ENCODE measurements around the gene CLDN7.

The CLDN7 gene, protein sequence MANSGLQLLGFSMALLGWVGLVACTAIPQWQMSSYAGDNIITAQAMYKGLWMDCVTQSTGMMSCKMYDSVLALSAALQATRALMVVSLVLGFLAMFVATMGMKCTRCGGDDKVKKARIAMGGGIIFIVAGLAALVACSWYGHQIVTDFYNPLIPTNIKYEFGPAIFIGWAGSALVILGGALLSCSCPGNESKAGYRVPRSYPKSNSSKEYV

DNA sequence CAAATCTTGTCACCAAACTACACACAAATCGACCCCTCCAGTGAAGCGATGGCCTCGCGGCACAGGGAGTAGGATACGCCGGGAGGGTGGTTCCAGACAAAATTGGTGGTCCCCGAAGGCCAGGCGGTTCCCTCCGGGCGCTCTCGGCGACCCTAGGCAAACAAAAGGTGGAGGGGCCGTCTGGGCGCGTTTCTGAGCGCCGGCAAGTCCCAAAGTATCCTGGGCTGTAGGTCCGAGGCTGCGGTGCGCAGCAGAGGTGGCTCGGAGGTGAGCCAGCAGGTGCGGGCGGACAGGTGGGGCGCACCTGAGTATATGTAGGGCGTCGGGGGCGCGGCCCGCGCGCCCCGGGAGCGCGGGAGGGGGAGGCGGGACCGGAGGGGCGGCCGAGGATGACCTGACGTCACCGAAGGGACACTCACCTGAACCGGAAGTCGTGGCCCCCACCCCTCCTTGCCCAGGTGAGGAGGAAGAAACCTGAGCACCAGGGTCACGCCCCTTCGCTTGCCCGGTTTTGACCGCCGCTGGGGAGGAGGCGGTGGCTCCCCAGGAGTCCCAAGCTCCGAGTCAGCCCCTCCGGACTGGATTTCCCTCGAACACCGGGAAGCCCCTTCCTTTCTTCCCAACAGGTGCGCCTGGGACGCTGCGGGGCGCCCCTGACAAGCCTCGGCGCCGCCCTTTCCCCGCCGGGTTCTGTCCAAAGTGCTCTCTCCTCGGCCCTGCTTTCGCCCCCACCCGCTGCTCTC lies at the start of gene CLDN7:
Gene CLDN7, minus strand, starts transcription at position 287 of the 743 bp plus-strand sequence. CDS start 435 bp downstream, outside the sequence.
- DNase-seq = no peak

- no peak for DNase-seq
Measured at GRCh38 chr17:7311110-7311705, 48.9 kb upstream of the CLDN7 start.

- DNase-seq = no peak
Measured at GRCh38 chr17:7309628-7310027, 47.4 kb upstream of the CLDN7 start.

- peak; percentile 36 for DNase-seq
Measured at GRCh38 chr17:7308625-7309433, 46.6 kb upstream of the CLDN7 start.

GRCh38 chr17:7307686-7308624 lies 45.7 kb upstream of the CLDN7 start:
- no peak for DNase-seq

- peak; percentile 98 for DNase-seq
Measured at GRCh38 chr17:7306911-7307685, 44.8 kb upstream of the CLDN7 start, which contains the start of gene EIF5A. Gene EIF5A, plus strand, starts transcription at chr17:7307628. Its CDS starts 2,008 bp downstream, at chr17:7309636.

- DNase-seq = no peak
Measured at GRCh38 chr17:7304179-7304578, 41.9 kb upstream of the CLDN7 start.

- DNase-seq = peak; percentile 58
Measured at GRCh38 chr17:7296189-7296861, 34.0 kb upstream of the CLDN7 start.

- no peak for DNase-seq
Measured at GRCh38 chr17:7295230-7296180, 33.2 kb upstream of the CLDN7 start.

GRCh38 chr17:7294614-7295153 lies 32.4 kb upstream of the CLDN7 start, which contains the start of gene YBX2:
Gene YBX2, minus strand, starts transcription at chr17:7294639. Its CDS starts 139 bp downstream, at chr17:7294500.
- no peak for DNase-seq

DNA sequence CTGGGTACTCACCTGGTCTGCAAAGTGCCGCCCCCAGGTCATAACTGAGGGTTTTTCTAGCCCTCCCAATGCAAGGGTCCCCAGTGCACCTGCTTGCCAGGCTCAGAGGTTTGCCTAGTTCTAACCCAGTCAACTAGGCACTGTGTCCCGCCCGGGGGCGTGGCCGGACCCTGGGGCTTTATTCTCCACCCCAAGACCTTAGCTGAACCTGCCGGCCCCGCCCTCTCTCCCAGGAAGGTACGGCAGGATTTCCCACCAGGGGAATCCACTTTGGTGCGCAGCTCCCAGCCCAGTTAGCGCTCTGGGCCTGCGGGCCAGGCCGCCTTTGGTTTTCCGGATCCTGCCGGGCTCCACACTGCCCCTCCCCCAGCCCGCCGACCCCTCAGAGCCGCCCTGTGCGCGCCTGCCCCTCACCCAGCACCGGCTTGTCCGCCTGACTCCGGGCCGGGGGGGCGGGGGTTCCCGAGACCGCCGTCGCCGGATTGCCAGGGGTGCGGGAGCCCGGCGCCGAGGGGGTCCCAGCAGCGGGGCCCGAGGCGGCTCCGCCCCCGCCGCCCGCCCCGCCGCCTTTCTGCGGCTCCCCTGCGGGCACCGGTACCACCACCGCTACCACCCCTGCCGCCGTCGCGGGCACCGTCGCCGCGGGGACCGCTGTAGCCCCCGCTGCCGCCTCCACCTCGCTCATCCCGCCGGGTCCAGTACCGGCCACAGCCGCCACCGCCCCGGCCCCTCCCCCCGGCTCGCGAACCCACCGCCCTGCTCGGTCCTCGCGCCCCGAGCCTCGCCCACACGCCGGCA lies 31.7 kb upstream of the CLDN7 start:
- no peak for DNase-seq

- DNase-seq = no peak
Measured at GRCh38 chr17:7293159-7293558, 30.9 kb upstream of the CLDN7 start.

DNA sequence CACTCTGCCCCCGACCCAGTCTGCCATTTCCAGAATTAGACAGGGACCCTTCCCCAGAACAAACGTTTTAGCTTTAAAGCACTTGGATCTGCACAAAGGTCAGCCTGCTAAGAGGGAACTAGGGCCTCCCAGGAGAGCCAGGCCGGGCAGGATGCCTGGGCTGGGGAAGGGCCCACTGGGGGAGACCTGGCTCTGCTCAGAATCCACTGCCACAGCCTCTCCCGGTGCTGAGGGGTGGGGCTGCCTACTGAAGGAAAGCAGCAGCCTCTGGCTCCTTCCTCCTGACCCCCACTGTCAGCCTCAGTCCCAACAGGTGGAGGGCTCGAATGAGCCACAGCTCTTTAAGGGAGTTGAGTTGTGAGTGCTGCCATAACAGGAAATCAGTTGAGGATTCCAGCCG lies 30.5 kb upstream of the CLDN7 start:
- no peak for DNase-seq

GRCh38 chr17:7292194-7292593 lies 29.9 kb upstream of the CLDN7 start:
- no peak for DNase-seq

- no peak for DNase-seq
Measured at GRCh38 chr17:7290685-7291084, 28.4 kb upstream of the CLDN7 start.

GRCh38 chr17:7290166-7290565 lies 27.9 kb upstream of the CLDN7 start:
- no peak for DNase-seq

DNA sequence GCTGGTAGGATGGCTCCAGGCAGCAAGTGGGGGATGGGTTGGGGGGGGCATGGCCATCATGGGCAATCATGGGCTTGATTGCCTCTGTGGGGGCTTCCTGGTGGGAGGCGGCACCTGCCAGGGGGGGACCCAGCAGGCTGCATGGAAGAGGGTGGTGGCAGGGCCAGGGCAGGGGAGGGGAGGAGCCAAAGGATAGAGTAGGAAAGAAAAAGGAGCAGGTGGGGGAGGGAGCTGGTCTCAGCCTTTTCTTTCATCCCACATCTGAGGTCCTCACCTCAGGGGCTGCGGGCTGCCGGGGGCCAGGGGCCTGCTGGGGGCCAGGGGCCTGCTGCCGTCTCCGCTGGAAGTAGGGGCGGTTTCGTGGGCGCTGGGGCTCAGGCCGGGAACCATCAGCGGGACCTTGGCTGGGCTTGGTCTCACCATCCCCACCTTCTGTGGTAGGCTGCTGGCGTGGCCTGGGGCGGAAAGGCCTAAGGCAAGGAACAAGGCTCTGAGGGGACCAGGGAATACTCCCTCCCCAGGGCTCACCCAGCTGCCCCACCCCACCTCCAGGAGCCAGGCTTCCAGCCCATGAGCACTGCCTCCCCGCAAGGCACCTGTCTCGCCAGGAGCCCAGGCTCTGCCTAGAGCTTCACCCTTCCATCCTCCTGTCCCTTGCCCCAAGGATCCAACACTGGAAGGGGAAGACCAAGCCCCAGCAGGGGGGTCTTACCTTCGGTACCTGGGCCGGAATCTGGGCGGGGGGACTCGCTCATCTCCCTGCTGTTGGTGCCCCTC lies 27.2 kb upstream of the CLDN7 start:
- no peak for DNase-seq
